GM12878 (cell line): ENCODE data around the gene ASZ1. TPM values are rescaled to one million over a fixed set of nuclear protein-coding genes. Genes with fewer than 3 reads are reported as not detected.
A peak's percentile ranks its signal among the peaks of the same experiment; 100 is the strongest.

Experiments
- ATAC-seq: fragments of 200-7000 bp; cut with Tn5 transposase; 3 replicates; pipeline ENCODE4 v1.9.1; 2020; ENCODE audit warnings: mild to moderate bottlenecking, moderate library complexity
- BruUV-seq: library from RNA; stranded (reverse); fragments of 400-500 nt; replicated peaks from 2 replicates; lab custom pipeline; 2021; lab: Mats Ljungman, UMichigan
- CTCF ChIA-PET: fragments of 300-600 bp; sonication (Branson Sonifier 250); formaldehyde crosslinking; extraction: SDS; loops from one replicate; lab custom pipeline; 2021; ENCODE audit warnings: inconsistent platforms; lab: Yijun Ruan, JAX
- POLR2A ChIA-PET: fragments of 350-600 bp; formaldehyde crosslinking; extraction: SDS; loops from one replicate; lab custom pipeline; 2021; ENCODE audit warnings: inconsistent platforms; lab: Charles Lee
- RAD21 ChIA-PET: fragments of 300-600 bp; sonication (Branson Sonifier 250); formaldehyde crosslinking; loops from one replicate; lab custom pipeline; 2023; ENCODE audit warnings: antibody characterized with exemption; ENCODE audit not compliant: unreplicated experiment; lab: Charles Lee
- SMC1A ChIA-PET: fragments of 300-600 bp; sonication (Branson Sonifier 250); formaldehyde crosslinking; loops from one replicate; lab custom pipeline; 2023; ENCODE audit not compliant: unreplicated experiment, uncharacterized antibody; lab: Charles Lee
- DNase-seq: peaks from one replicate; pipeline ENCODE4 v3.0.0-alpha.2; 2011; ENCODE audit warnings: low read depth, low spot score
- FAIRE-seq: peaks from 3 replicates; lab custom pipeline; 2011; peaks lifted over from hg19 to GRCh38; lab: Jason Lieb, UNC
- H2AFZ ChIP-seq: 2 replicates; pipeline ENCODE4 v1.6.0; 2011; ENCODE audit warnings: low read depth, low read length, control low read depth; ENCODE audit not compliant: control insufficient read depth
- H3K27ac ChIP-seq: 2 replicates; pipeline ENCODE4 v1.5.1; 2011; ENCODE audit warnings: control low read depth; ENCODE audit not compliant: control insufficient read depth, insufficient read depth
- H3K27me3 ChIP-seq, 2 experiments: replicated peaks in 1 of 2; 2 replicates each; pipeline versions ENCODE4 v1.6.0 to v1.6.1; 2011; ENCODE audit warnings: low read length in 1 of 2; ENCODE audit not compliant: control insufficient read depth in 2 of 2, insufficient read depth in 2 of 2
- H3K36me3 ChIP-seq, 2 experiments: 2 replicates each; pipeline ENCODE4 v1.5.1; 2011; ENCODE audit warnings: low read length in 1 of 2; ENCODE audit not compliant: control insufficient read depth in 2 of 2, insufficient read depth in 2 of 2
- H3K4me1 ChIP-seq: 2 replicates; pipeline ENCODE4 v1.6.1; 2011; ENCODE audit warnings: mild to moderate bottlenecking, low read length, moderate library complexity, mixed read lengths; ENCODE audit not compliant: control insufficient read depth, insufficient read depth
- H3K4me2 ChIP-seq: 2 replicates; pipeline ENCODE4 v1.6.0; 2011; ENCODE audit warnings: control low read depth; ENCODE audit not compliant: control insufficient read depth, insufficient read depth
- H3K4me3 ChIP-seq: fragments of 200-600 bp; sonication (generic); 2 replicates; pipeline ENCODE4 v1.5.1; 2016
- H3K79me2 ChIP-seq: 2 replicates; pipeline ENCODE4 v1.6.0; 2011; ENCODE audit warnings: low read length; ENCODE audit not compliant: control insufficient read depth, insufficient read depth
- H3K9ac ChIP-seq: 2 replicates; pipeline ENCODE4 v1.8.0; 2011; ENCODE audit warnings: low read length, control low read depth, mixed read lengths; ENCODE audit not compliant: control insufficient read depth, insufficient read depth
- H3K9me3 ChIP-seq: replicated peaks from 3 replicates; pipeline ENCODE4 v1.5.1; 2011; ENCODE audit warnings: mild to moderate bottlenecking, low read length; ENCODE audit not compliant: control insufficient read depth, insufficient read depth
- H4K20me1 ChIP-seq: 2 replicates; pipeline ENCODE4 v1.6.0; 2011; ENCODE audit not compliant: control insufficient read depth, insufficient read depth
- ASH2L ChIP-seq: fragments of 300-600, 200-600 bp; sonication (generic); IDR thresholded peaks from 2 replicates; pipeline ENCODE4 v1.6.1; 2017; ENCODE audit warnings: low read depth, mild to moderate bottlenecking, borderline replicate concordance
- GATAD2B ChIP-seq: fragments of 450-650 bp; conservative IDR thresholded peaks from 2 replicates; pipeline ENCODE4 v1.6.1; 2017; ENCODE audit warnings: low read depth, mild to moderate bottlenecking, moderate library complexity
- IKZF2 ChIP-seq, 2 experiments: fragments of 450-650 bp; IDR thresholded peaks; 2 replicates each; pipeline ENCODE4 v1.6.1; 2017; ENCODE audit warnings: mild to moderate bottlenecking in 2 of 2, moderate library complexity in 2 of 2
- MTA2 ChIP-seq: fragments of 450-650 bp; IDR thresholded peaks from 2 replicates; pipeline ENCODE4 v1.6.1; 2016; ENCODE audit warnings: low read depth, mild to moderate bottlenecking, moderate library complexity
- NBN ChIP-seq: fragments of 450-650 bp; IDR thresholded peaks from 2 replicates; pipeline ENCODE4 v1.6.1; 2016
- NR2F1 ChIP-seq: fragments of 450-650 bp; conservative IDR thresholded peaks from 2 replicates; pipeline ENCODE4 v1.6.1; 2017; ENCODE audit warnings: mild to moderate bottlenecking
- WRNIP1 ChIP-seq: IDR thresholded peaks from 2 replicates; pipeline ENCODE4 v1.6.1; 2011; ENCODE audit warnings: low read depth, low read length, improper control_type of control experiment, borderline replicate concordance
- WGBS: methylation state at CpG from one replicate; pipeline ENCODE4 v1.1.6; 2016; ENCODE audit warnings: low lambda C conversion rate; ENCODE audit not compliant: insufficient replicate concordance, insufficient coverage; ENCODE audit errors: missing lambda C conversion rate; 5-methylcytosine and 5-hydroxymethylcytosine counted together
- in situ Hi-C: fragments of 300-500 bp; cut with MboI; formaldehyde crosslinking; loops from 9 replicates; pipeline ENCODE4 v1.14.3; 2018; ENCODE audit warnings: mixed read lengths
- intact Hi-C: fragments of 100-400 bp; cut with micrococcal nuclease; formaldehyde crosslinking; loops from one replicate; pipeline ENCODE4 v1.14.2; 2022; ENCODE audit not compliant: unreplicated experiment
- polyA plus RNA-seq, 11 experiments: library from polyadenylated mRNA; depleted of rRNA in 4 of 11; unstranded in 6 of 11; stranded (reverse) in 5 of 11; fragments of >200 nt; fragmentation: Nextera tagmentation in 4 of 11; fragmentation: Illumina TruSeq in 1 of 11; extraction: Ambion mirVana in 4 of 11; extraction: Trizol in 1 of 11; gene quantifications; 1 replicate in 1 of 11; 2 replicates in 10 of 11; pipeline versions ENCODE4 v1.2.1 to v1.2.3, GENCODE V29; 2011 to 2016; ENCODE audit warnings: inconsistent platforms in 2 of 11, missing spikeins in 2 of 11, low read depth in 1 of 11
- total RNA-seq, 4 experiments: library from RNA; depleted of rRNA in 3 of 4; stranded (reverse); fragments of >200 nt in 3 of 4; fragmentation: Illumina TruSeq in 1 of 4; extraction: Trizol in 1 of 4; gene quantifications; 2 replicates each; pipeline versions ENCODE4 v1.2.1 to v1.2.3, GENCODE V29; 2013 to 2021
- TF ChIP-seq, protein P1 (sequence below): fragments of 450-650 bp; IDR thresholded peaks from 2 replicates; pipeline ENCODE4 v1.6.1; 2017; ENCODE audit warnings: mild to moderate bottlenecking, moderate library complexity
- TF ChIP-seq, protein P2 (sequence below): fragments of 450-650 bp; IDR thresholded peaks from 2 replicates; pipeline ENCODE4 v1.6.1; 2016; ENCODE audit warnings: mild to moderate bottlenecking

The ASZ1 gene
- total and polyA plus RNA-seq, 10 of the 15 experiments (the other 5 are each of a cell fraction or from before 2014, with no cell fraction given) = 0.04 to 0.09 (median 0.06) TPM; not detected in 5

- Histone ChIP-seq H4K20me1 (no peaks in the 10 kb centered on the region), H3K27ac (no peak overlapping the region), H3K9me3 (no peaks in the 10 kb centered on the region; the same call in 2 of the 3 replicates), H2AFZ (peak overlapping the region; percentile 23)
- RAD21 ChIA-PET = interaction anchor here (3.0 to 5.4 kb wide), 6 partner anchors 15 to 120 kb away, joined by 11 to 49 read pairs (median 26); partner anchors contain the start of gene WNT2
- POLR2A ChIA-PET = interaction anchor here (3.1 to 3.8 kb wide), 2 partner anchors 99 to 119 kb away, joined by 16 to 25 read pairs; no protein-coding TSS in a partner anchor
- no peak for DNase-seq
- no TSS peak for BruUV-seq
- no peak for TF ChIP-seq WRNIP1
- TF ChIP-seq IKZF2 (IDR thresholded peaks at IDR 0.05) = no peak
- TF ChIP-seq, protein P1, sequence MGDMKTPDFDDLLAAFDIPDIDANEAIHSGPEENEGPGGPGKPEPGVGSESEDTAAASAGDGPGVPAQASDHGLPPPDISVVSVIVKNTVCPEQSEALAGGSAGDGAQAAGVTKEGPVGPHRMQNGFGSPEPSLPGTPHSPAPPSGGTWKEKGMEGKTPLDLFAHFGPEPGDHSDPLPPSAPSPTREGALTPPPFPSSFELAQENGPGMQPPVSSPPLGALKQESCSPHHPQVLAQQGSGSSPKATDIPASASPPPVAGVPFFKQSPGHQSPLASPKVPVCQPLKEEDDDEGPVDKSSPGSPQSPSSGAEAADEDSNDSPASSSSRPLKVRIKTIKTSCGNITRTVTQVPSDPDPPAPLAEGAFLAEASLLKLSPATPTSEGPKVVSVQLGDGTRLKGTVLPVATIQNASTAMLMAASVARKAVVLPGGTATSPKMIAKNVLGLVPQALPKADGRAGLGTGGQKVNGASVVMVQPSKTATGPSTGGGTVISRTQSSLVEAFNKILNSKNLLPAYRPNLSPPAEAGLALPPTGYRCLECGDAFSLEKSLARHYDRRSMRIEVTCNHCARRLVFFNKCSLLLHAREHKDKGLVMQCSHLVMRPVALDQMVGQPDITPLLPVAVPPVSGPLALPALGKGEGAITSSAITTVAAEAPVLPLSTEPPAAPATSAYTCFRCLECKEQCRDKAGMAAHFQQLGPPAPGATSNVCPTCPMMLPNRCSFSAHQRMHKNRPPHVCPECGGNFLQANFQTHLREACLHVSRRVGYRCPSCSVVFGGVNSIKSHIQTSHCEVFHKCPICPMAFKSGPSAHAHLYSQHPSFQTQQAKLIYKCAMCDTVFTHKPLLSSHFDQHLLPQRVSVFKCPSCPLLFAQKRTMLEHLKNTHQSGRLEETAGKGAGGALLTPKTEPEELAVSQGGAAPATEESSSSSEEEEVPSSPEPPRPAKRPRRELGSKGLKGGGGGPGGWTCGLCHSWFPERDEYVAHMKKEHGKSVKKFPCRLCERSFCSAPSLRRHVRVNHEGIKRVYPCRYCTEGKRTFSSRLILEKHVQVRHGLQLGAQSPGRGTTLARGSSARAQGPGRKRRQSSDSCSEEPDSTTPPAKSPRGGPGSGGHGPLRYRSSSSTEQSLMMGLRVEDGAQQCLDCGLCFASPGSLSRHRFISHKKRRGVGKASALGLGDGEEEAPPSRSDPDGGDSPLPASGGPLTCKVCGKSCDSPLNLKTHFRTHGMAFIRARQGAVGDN = peak; percentile 51; the same call in 1 of the 2 replicates
- TF ChIP-seq, protein P2, sequence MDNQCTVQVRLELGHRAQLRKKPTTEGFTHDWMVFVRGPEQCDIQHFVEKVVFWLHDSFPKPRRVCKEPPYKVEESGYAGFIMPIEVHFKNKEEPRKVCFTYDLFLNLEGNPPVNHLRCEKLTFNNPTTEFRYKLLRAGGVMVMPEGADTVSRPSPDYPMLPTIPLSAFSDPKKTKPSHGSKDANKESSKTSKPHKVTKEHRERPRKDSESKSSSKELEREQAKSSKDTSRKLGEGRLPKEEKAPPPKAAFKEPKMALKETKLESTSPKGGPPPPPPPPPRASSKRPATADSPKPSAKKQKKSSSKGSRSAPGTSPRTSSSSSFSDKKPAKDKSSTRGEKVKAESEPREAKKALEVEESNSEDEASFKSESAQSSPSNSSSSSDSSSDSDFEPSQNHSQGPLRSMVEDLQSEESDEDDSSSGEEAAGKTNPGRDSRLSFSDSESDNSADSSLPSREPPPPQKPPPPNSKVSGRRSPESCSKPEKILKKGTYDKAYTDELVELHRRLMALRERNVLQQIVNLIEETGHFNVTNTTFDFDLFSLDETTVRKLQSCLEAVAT = peak; percentile 82
- peak; percentile 89 for TF ChIP-seq NR2F1
- peak; percentile 64 for TF ChIP-seq MTA2
- TF ChIP-seq NBN = 0 out of 2 replicates have a peak, but pooled peaks have one; percentile 16
- TF ChIP-seq ASH2L = no peak
- TF ChIP-seq GATAD2B = 0 out of 2 replicates have a peak, but pooled peaks have one; percentile 12
- TF ChIP-seq, all 136 proteins: peak for 6
- Histone ChIP-seq H3K9ac (no peak overlapping the region), H3K79me2 (no peaks in the 10 kb centered on the region), H3K4me3 (no peak overlapping the region), H3K4me1 (peaks cover 19% of the 10 kb centered on the region), H3K27me3 (no peaks in the 10 kb centered on the region), H3K4me2 (no peak overlapping the region), H3K36me3 (no peaks in the 10 kb centered on the region)
- 47% methylated on average over 1 of the region's 1 CpG for WGBS
- intact Hi-C loops = no loop called here
- CTCF ChIA-PET = interaction anchor here (0.8 to 2.2 kb wide), 4 partner anchors 10 to 119 kb away, joined by 3 to 13 read pairs (median 4); no protein-coding TSS in a partner anchor
- in situ Hi-C loops = no loop called here
- SMC1A ChIA-PET = interaction anchor here (1.0 to 5.9 kb wide), 10 partner anchors 15 to 137 kb away, joined by 3 to 53 read pairs (median 28); partner anchors contain the start of gene WNT2
- ATAC-seq (no peak), FAIRE-seq (no peak)
Observed at GRCh38 chr7:117350027-117350426, 77.3 kb downstream of the ASZ1 start.
